ENCODE measurements around the gene GMPPA.
A peak's percentile ranks its signal among the peaks of the same experiment; 100 is the strongest.

The GMPPA gene

GRCh38 chr2:219468410-219469185 is 30.1 kb upstream of the GMPPA start:
- no peak for DNase-seq

GRCh38 chr2:219469186-219469724 is 29.4 kb upstream of the GMPPA start:
- DNase-seq: peak; percentile 78

GRCh38 chr2:219470429-219470828 is 28.3 kb upstream of the GMPPA start:
- DNase-seq: no peak

- no peak for DNase-seq
Measured at GRCh38 chr2:219471476-219472371, 27.0 kb upstream of the GMPPA start.

GRCh38 chr2:219472629-219473187 is 26.0 kb upstream of the GMPPA start:
- DNase-seq: no peak

- no peak for DNase-seq
Measured at GRCh38 chr2:219473511-219473910, 25.2 kb upstream of the GMPPA start.

- DNase-seq: no peak
Measured at GRCh38 chr2:219474285-219475060, 24.2 kb upstream of the GMPPA start.

- no peak for DNase-seq
Measured at GRCh38 chr2:219475278-219475677, 23.4 kb upstream of the GMPPA start.

GRCh38 chr2:219475697-219476651 is 22.7 kb upstream of the GMPPA start:
- peak; percentile 45 for DNase-seq

GRCh38 chr2:219476652-219477151 is 22.0 kb upstream of the GMPPA start:
- no peak for DNase-seq

GRCh38 chr2:219477179-219477578 is 21.5 kb upstream of the GMPPA start:
- DNase-seq: no peak

- DNase-seq: no peak
Measured at GRCh38 chr2:219477815-219478214, 20.9 kb upstream of the GMPPA start.

GRCh38 chr2:219478916-219479315 is 19.8 kb upstream of the GMPPA start:
- no peak for DNase-seq

GRCh38 chr2:219480004-219480403 is 18.7 kb upstream of the GMPPA start:
- DNase-seq: no peak

- no peak for DNase-seq
Measured at GRCh38 chr2:219482674-219483405, 15.9 kb upstream of the GMPPA start.

GRCh38 chr2:219483451-219484342 is 15.0 kb upstream of the GMPPA start:
- no peak for DNase-seq

GRCh38 chr2:219484343-219485200 is 14.1 kb upstream of the GMPPA start:
- no peak for DNase-seq

GRCh38 chr2:219485201-219485580 is 13.5 kb upstream of the GMPPA start:
- DNase-seq: no peak
